Stimulated activated CD8-positive, alpha-beta memory T cell treated with anti-CD3 and anti-CD28 coated beads, Interleukin-15, amount 100 ng/mL, for 24 hours (primary cell): Measurements from ENCODE around the gene ARID1A.
"Not testable (repeated sequence)": the region's sequence is repeated elsewhere in the genome, so short reads cannot be mapped to it uniquely, and the experiment has no call there.

Experiments
- DNase-seq: peaks from one replicate; pipeline ENCODE4 v3.0.0-alpha.2; 2020; ENCODE audit warnings: low read depth

Gene ARID1A

GRCh38 chr1:26697978-26698849 lies 2.4 kb downstream of the ARID1A start:
- no peak for DNase-seq

DNA sequence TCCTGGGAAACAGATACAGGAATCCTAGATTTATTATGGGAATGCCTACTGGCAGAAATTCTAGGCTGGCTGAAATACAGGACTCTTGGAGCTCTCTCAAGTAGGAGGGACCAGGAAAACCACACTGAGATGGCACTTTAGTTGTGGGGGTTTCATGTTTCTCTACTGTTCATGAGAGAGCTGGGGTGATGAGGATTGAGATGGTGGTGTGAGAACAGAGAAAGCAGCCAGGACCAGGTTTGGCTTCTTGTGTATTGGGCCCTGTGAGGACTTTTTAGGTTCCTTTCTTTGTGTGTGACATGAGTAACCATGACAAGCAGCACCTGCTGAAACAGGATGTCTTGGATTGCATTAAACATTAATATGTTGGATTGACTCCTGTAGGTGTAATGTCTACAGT lies 4.9 kb downstream of the ARID1A start:
- no peak for DNase-seq

DNA sequence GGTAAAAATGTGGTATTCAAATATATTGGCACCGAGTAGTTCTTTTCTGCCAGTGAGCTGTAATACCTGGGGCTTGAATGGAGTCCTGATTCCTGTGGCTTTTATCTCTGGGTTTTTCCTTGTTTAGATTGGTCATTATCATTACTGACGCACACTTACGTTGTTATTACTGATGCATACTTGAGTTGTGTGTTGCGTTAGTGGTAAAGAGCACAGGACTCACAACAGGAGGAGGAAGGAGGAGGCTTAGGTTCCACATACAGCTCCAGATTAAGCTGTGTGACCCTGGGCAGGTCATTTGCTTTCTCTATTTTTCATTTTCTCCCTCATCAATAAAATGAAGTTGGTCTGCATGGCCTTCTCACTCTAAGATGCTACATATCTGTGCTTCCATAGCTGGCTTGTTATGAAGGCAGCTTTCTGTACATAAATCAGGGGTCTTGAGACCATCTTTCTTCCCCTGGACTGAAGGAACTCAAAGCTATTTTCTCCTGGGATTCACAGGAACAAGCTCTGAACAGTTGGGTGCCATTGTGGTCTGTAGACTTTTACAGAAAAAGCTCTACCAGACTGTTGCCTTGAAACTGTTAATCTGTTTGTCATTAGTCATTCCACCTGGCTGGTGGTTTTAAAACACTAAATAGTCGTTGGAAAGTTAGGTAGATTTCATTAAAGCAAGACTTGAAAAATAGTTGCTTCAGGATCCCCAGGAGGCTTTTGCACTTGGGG lies 5.6 kb downstream of the ARID1A start:
- DNase-seq, result no peak

DNA sequence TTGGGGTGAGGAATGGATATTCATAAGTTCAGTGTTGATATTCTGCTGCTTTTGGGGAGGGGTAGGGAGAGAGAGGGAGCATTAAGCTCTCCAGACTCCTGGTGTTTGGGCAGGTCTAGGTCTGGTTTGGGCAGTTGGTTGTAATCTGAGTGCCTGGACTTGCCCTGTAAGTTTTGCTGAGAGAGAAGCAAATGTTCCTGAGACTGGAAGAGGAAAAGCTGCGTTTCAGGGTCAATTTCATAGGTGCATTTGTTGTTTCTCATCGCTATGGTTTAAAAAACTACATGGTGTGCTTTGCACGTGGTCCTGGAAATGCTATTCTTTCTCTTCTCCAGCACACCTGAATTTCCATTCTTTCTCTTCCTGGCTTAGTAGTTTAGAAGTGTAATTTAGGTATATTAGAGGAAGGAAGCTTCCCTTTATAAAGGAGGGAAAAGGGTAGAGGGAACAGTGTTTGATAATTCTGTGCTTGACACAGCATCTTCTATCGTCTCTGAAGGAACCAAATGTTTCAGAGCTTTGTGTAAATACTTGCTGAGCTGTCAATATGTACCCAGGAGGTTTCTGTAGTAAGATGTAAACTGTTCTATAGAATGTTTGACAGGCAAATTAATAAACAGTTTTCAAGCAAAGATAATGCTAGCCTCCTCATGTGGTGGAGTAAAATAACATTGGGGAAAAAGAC lies 6.3 kb downstream of the ARID1A start:
- DNase-seq, result no peak

GRCh38 chr1:26702680-26703038 lies 6.8 kb downstream of the ARID1A start:
- DNase-seq, result no peak

DNA sequence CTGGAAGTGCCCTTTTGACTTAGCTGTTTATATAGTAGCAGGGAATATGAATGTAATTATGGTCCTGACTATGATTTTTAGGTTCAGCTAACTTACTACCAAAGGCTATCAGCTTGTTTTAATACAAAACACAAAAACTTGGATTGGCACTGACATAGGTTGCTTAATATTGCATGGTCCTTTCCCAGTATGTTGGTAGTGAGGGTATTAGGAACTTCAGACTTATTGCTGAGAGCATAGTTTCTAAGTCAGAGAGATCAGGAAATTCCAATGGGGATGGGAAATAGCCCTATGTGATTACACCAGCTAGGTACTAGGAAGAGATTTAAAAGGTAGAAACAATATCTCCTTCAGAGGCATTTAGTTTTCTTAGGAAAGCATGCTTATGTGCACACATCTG lies 7.7 kb downstream of the ARID1A start:
- DNase-seq, result no peak

GRCh38 chr1:26704629-26705028 lies 8.8 kb downstream of the ARID1A start:
- DNase-seq, result no peak

DNA sequence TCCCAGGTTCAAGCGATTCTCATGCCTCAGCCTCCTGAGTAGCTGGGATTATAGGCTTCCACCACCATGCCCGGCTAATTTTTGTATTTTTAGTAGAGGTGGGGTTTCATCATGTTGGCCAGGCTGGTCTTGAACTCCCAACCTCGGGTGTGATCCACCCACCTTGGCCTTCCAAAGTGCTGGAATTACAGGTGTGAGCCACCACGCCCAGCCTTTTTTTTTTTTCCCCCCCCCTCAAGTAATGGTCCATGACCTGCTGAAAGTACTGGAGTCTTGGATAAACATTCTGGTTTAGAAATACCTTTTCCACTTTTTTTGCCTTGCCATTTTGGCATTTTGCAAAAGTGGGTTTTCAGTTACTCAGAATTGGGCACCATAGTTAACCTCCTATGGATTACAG lies 9.4 kb downstream of the ARID1A start:
- DNase-seq, result not testable (repeated sequence)

DNA sequence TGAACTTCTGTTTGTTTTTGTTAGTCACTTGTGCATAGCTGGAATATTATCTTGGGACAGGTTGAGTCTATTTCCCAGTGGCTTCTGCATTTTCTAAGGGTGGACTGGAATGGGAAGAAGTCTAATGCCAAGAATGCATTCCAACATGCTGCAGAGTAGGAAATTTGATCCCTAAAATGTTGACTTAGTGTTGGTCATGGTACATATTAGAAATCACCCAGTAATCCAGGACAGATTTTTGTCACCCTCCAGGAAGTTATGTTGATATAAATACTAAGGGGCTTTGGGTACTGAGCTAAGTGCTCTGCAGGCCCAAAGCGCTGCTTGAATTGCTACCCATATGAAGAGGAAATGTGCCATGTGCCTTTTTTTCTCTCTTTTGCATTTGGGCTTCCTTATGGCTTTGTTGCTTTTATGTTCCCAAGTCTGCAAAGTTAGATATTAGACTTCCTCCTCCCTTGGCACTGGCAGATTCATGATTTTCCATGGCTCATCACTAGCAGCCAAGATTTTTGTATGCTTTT lies 10.0 kb downstream of the ARID1A start:
- no peak for DNase-seq

DNA sequence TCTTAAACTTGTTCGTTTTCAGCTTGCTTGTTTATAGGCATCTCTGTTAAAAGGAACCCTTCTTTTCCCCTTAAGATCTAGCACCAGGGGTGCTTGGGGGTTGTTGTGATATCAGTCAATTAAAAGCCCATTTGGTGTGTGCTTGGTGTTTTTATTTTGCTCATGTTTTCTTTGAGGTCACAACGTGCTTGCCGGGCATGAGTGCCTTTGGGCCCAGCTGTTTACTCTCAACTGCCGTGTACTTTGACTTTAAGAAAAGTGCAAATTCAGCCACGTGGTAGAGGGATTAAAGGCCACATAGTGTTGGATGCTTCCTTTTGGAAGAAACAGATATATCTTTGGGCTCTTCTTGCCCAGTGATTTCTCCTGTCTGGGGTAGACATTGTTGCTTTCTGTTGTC lies 10.5 kb downstream of the ARID1A start:
- DNase-seq, result no peak

- no peak for DNase-seq
These were observed 15.0 kb downstream of the ARID1A start for GRCh38 chr1:26710811-26711210.

GRCh38 chr1:26711777-26712176 lies 16.0 kb downstream of the ARID1A start:
- DNase-seq, result no peak

DNA sequence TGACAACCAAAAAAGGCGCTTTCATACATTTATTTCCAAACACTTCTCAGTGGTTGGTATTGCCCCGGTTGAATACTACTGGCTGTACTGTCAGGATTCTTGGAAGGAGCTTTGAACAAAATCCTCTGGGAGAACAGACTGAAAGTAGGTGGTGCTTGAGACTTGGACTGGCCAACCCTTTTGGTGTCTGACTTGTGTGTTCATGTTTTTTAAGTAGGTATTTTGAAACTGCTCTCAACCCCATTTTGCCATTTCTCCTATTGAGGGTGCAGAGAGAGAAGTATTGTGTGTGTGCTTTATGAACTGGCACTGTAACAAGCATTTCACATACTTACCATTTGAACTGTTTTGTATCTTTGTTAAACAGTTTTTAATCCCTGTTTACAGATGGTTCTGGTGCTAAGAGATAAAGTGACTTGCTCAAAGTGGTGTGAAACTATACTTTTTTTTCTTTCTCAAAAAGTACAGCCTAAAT lies 21.2 kb downstream of the ARID1A start:
- DNase-seq, result no peak

GRCh38 chr1:26719205-26719604 lies 23.4 kb downstream of the ARID1A start:
- no peak for DNase-seq

- no peak for DNase-seq
These were observed 26.0 kb downstream of the ARID1A start for GRCh38 chr1:26721669-26722355.

- DNase-seq, result no peak
These were observed 27.5 kb downstream of the ARID1A start for GRCh38 chr1:26723013-26723991.

DNA sequence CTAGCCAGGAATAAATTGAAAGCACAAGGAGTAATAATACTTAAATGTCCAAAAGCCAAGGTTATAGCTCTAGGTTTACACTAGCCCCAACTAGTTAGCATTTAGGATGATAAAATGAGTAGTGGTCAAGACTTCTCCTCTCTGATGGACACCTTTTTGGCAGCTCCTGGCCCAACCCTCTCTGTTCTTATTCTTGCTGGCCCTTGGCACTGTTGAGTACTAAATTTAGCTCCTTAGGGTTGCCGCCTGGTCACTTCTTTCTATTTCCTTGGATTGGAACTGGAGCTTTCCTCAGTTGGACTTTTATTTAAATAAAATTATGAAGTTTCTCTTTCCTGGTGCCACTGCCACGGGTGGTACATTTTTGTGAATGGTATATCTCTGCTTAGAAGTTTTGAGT lies 28.3 kb downstream of the ARID1A start:
- DNase-seq, result no peak

- no peak for DNase-seq
These were observed 29.1 kb downstream of the ARID1A start for GRCh38 chr1:26724926-26725325.

DNA sequence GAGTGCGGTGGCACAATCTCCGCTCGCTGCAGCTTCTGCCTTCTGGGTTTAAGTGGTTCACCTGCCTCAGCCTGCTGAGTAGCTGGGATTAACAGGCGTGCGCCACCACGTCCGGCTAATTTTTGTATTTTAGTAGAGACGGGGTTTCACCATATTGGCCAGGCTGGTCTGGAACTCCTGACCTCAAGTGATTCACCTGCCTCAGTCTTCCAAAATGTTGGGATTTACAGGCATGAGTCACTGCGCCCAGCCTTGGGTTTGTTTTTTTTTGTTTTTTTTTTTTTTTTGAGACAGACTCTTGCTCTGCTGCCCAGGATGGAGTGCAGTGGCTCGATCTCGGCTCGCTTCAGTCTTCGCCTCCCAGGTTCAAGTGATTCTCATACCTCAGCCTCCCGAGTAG lies 30.1 kb downstream of the ARID1A start:
- not testable (repeated sequence) for DNase-seq

DNA sequence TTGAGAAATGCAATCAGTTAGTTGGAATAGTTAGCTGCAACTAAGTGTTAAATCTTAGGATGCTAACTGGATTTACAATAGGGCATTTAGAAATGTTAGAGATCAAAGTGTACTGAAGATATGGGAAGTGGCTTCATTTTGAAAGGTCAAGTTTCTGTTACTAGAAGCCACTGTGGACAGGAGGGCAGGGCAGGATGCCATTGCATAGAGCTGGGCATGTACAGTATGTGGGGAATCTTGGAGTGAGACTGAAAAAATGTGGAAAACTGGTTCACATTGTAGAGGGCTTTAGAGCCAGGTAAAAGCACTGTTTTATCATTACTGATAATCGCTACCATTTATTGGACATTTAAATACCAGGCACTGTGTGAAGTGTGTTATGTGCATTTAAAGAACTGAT lies 31.0 kb downstream of the ARID1A start:
- DNase-seq, result no peak

DNA sequence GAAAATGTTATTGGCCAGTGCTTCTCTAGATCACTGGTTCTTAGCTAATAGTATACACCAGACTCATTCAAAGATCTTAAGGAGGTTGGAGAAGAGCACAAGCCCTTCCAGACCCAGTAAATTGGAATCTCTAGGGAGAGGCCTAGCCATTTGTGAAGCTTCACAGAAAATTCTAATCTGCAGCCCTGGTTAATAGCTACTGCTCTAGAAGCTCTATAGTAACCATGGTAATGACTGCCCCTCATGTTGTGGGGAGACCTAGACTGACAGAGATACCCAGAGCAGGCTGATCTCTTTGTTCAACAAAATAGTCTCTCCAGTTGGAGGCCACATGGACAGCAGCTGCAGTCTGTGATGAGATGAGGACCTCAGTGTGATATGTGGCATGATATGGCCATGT lies 31.7 kb downstream of the ARID1A start:
- DNase-seq, result no peak
